Transverse colon (tissue), 4 donors: ENCODE data around the gene PRKCB. TPM values are rescaled to one million over a fixed set of nuclear protein-coding genes. Genes with fewer than 3 reads are reported as not detected.

Experiments used
- DNase-seq: peaks from one replicate; pipeline ENCODE4 v3.0.0-alpha.2; 2019
- H3K27ac ChIP-seq, 4 donors: fragments of 200-600 bp; sonication (generic); 2 replicates each; pipeline ENCODE4 v1.5.1; 2016 to 2018; ENCODE audit warnings: inconsistent platforms in 4 of 4
- H3K27me3 ChIP-seq: fragments of 200-600 bp; sonication (generic); 2 replicates; pipeline ENCODE4 v1.5.1; 2017; ENCODE audit warnings: inconsistent platforms
- H3K36me3 ChIP-seq, 4 donors: fragments of 200-600 bp; sonication (generic); 2 replicates each; pipeline ENCODE4 v1.5.1; 2017 to 2019; ENCODE audit warnings: inconsistent platforms in 4 of 4
- H3K4me1 ChIP-seq, 4 donors: fragments of 200-600 bp; sonication (generic); 2 replicates each; pipeline ENCODE4 v1.5.1; 2017 to 2020; ENCODE audit warnings: inconsistent platforms in 4 of 4
- H3K4me3 ChIP-seq, 4 donors: fragments of 200-600 bp; sonication (generic); 1 replicate in 1 of 4; 2 replicates in 3 of 4; pipeline versions ENCODE4 v1.5.1 to v1.6.1; 2017 to 2019; ENCODE audit warnings: inconsistent platforms in 4 of 4
- H3K9me3 ChIP-seq, 2 donors: fragments of 200-600 bp; sonication (generic); 2 replicates each; pipeline ENCODE4 v1.5.1; 2017 to 2019; ENCODE audit warnings: inconsistent platforms in 2 of 2
- CTCF ChIP-seq, 5 experiments: fragments of 200-600 bp in 3 of 5; fragments of 450-650 bp in 2 of 5; sonication (generic) in 3 of 5; IDR thresholded peaks; 1 replicate in 2 of 5; 2 replicates in 3 of 5; pipeline ENCODE4 v1.5.1; 2016 to 2017; ENCODE audit warnings: antibody characterized with exemption in 5 of 5, inconsistent platforms in 3 of 5, mild to moderate bottlenecking in 2 of 5, moderate library complexity in 1 of 5
- EP300 ChIP-seq: sonication (generic); formaldehyde crosslinking; IDR thresholded peaks from one replicate; pipeline ENCODE4 v1.6.1; 2017; ENCODE audit warnings: antibody characterized with exemption, low read depth
- POLR2A ChIP-seq: fragments of 450-650 bp; IDR thresholded peaks from one replicate; pipeline ENCODE4 v1.6.1; 2016; ENCODE audit warnings: antibody characterized with exemption, mild to moderate bottlenecking, moderate library complexity
- POLR2AphosphoS5 ChIP-seq, 3 donors: sonication (generic); formaldehyde crosslinking; IDR thresholded peaks; one replicate each; pipeline ENCODE4 v1.6.1; 2016; ENCODE audit warnings: antibody characterized with exemption in 3 of 3
- WGBS, 2 donors: methylation state at CpG; one replicate each; pipeline ENCODE4 v1.1.5; 2018; ENCODE audit warnings: low coverage in 1 of 2; 5-methylcytosine and 5-hydroxymethylcytosine counted together
- in situ Hi-C, 4 donors: fragments of 200-750 bp; cut with MboI; loops; one replicate each; pipeline versions ENCODE4 v1.15.0 to v1.15.1; 2017; ENCODE audit warnings: low sequenced_read_pairs in 3 of 4, low pct_ligation_motif_present in 1 of 4, low pct_unique_long_range_greater_than_20kb in 1 of 4
- intact Hi-C: fragments of 100-400 bp; cut with DNase I; formaldehyde crosslinking; loops from one replicate; pipeline ENCODE4 v1.15.1; 2023; ENCODE audit warnings: low total_unique reads
- total RNA-seq, 4 donors: library from RNA; depleted of rRNA; stranded (reverse); fragments of >200 nt; gene quantifications; one replicate each; pipeline ENCODE4 v1.1.0, GENCODE V29; 2016

PRKCB gene
- total RNA-seq, 4 donors from 2014 or later = 9.0 to 28.3 (median 15.2) TPM

GRCh38 chr16:24124291-24124690 is 288.5 kb downstream of the PRKCB start:
- DNase-seq = no peak
- Histone ChIP-seq H3K27ac (no peak overlapping the region), H3K4me3 (no peak overlapping the region), H3K27me3 (no peaks in the 10 kb centered on the region), H3K36me3 (no peaks in the 10 kb centered on the region), H3K4me1 (no peaks in the 10 kb centered on the region), H3K9me3 (no peaks in the 10 kb centered on the region)
- TF ChIP-seq POLR2A = no peak
- TF ChIP-seq POLR2AphosphoS5 (IDR thresholded peaks at IDR 0.05) = no peak
- no peak for TF ChIP-seq CTCF (IDR thresholded peaks at IDR 0.05)
- TF ChIP-seq EP300 = no peak
- intact Hi-C loops = no loop called here
- in situ Hi-C loops = no loop called here
- 71 to 90% methylated on average over 4 to 7 of the region's 7 CpGs for WGBS, 2 donors

DNA sequence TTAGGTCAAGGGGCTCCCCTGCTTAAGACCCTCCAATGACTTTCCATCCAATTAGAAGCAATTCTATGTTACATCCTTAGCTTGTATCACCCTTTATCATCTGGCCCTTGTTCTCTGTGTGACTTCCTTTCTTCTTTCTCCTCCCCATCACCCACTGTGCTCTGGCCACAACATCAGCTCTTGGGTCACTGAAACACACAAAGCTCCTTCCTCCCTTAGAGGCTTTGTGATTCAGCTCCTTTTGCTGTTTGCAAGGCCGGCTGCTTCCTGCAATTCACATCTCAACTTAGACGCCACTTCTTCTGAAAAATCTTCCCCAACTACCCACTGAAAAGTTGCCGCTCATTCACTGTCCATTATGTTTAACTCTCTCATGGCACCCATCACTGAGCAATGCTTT is 289.4 kb downstream of the PRKCB start:
- TF ChIP-seq POLR2A = no peak
- TF ChIP-seq POLR2AphosphoS5 (IDR thresholded peaks at IDR 0.05) = no peak
- no peak for TF ChIP-seq CTCF (IDR thresholded peaks at IDR 0.05)
- TF ChIP-seq EP300 = no peak
- H3K36me3 ChIP-seq = no peaks in the 10 kb centered on the region
- no peak overlapping the region for H3K27ac ChIP-seq
- intact Hi-C loops (no loop called here), in situ Hi-C loops (no loop called here)
- no peaks in the 10 kb centered on the region for H3K4me1 ChIP-seq
- H3K27me3 ChIP-seq = no peaks in the 10 kb centered on the region
- H3K9me3 ChIP-seq = no peaks in the 10 kb centered on the region
- 58 to 72% methylated on average over 3 of the region's 3 CpGs for WGBS, 2 donors
- no peak overlapping the region for H3K4me3 ChIP-seq
- no peak for DNase-seq

- H3K36me3 ChIP-seq = no peaks in the 10 kb centered on the region
- H3K4me1 ChIP-seq = no peaks in the 10 kb centered on the region
- in situ Hi-C loops (no loop called here), intact Hi-C loops (no loop called here)
- WGBS, 2 donors = 76 to 80% methylated on average over 4 of the region's 4 CpGs
- no peaks in the 10 kb centered on the region for H3K9me3 ChIP-seq
- no peak for DNase-seq
- no peak for TF ChIP-seq POLR2A
- no peak for TF ChIP-seq POLR2AphosphoS5 (IDR thresholded peaks at IDR 0.05)
- TF ChIP-seq EP300 = no peak
- no peak for TF ChIP-seq CTCF (IDR thresholded peaks at IDR 0.05)
- no peaks in the 10 kb centered on the region for H3K27me3 ChIP-seq
- no peak overlapping the region for H3K27ac ChIP-seq
- no peak overlapping the region for H3K4me3 ChIP-seq
Measured at GRCh38 chr16:24129412-24129918, 293.7 kb downstream of the PRKCB start.

DNA sequence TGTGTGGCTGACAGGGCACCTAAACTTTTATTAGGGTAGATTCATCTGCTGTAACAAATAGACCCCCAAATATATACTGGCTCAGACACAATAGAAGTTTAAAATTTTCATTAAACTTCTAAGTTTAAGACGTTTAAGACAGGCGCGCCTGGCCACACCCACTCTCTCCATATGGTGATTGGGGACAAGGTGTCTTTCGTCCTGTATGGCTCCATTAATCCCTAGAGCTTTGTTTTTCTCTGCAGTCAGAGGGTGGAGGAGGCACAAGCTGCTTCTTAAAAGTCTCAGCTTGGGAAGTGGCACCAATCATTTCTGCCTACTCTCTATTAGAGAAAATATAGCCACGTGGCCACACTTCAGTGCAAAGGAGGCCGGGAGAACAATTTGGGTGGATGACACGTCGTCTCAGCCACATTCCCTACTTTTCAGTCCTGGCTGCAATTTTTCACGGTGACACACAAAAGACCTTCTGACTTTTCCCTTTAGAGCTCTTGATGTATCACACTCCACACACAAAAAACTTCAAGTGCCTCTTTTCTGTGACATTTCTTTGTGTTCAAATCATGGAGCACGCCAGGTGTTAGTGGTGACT is 294.8 kb downstream of the PRKCB start:
- DNase-seq = no peak
- H3K4me1 ChIP-seq = no peaks in the 10 kb centered on the region
- H3K4me3 ChIP-seq = no peak overlapping the region
- intact Hi-C loops (no loop called here), in situ Hi-C loops (no loop called here)
- TF ChIP-seq EP300 (no peak), CTCF (IDR thresholded peaks at IDR 0.05) (no peak), POLR2AphosphoS5 (IDR thresholded peaks at IDR 0.05) (no peak), POLR2A (no peak)
- H3K27ac ChIP-seq = no peak overlapping the region
- 66 to 72% methylated on average over 8 to 10 of the region's 10 CpGs for WGBS, 2 donors
- H3K9me3 ChIP-seq = no peaks in the 10 kb centered on the region
- no peaks in the 10 kb centered on the region for H3K36me3 ChIP-seq
- no peaks in the 10 kb centered on the region for H3K27me3 ChIP-seq
